GM12878 (cell line): ENCODE measurements around the gene SRPK2.

Source experiments
- ATF7 ChIP-seq: fragments of 450-650 bp; IDR thresholded peaks from 2 replicates; pipeline ENCODE4 v1.6.1; 2016; ENCODE audit warnings: low read depth, mild to moderate bottlenecking
- BRCA1 ChIP-seq: IDR thresholded peaks from 2 replicates; pipeline ENCODE4 v1.6.1; 2011; ENCODE audit warnings: low read depth, low read length, improper control_type of control experiment
- EP300 ChIP-seq, 2 experiments: fragments of 150-350 bp in 1 of 2; IDR thresholded peaks; 2 replicates each; pipeline ENCODE4 v1.6.1; 2011 to 2012; ENCODE audit warnings: low read depth in 2 of 2, low read length in 2 of 2, borderline replicate concordance in 1 of 2, improper control_type of control experiment in 1 of 2, inconsistent platforms in 1 of 2; ENCODE audit not compliant: control insufficient read depth in 1 of 2
- EZH2 ChIP-seq: IDR thresholded peaks from 2 replicates; pipeline ENCODE4 v1.6.1; 2012; ENCODE audit warnings: low read depth, mild to moderate bottlenecking, control low read depth, inconsistent platforms, low read length, borderline replicate concordance; ENCODE audit not compliant: control insufficient read depth
- MTA2 ChIP-seq: fragments of 450-650 bp; IDR thresholded peaks from 2 replicates; pipeline ENCODE4 v1.6.1; 2016; ENCODE audit warnings: low read depth, mild to moderate bottlenecking, moderate library complexity
- NBN ChIP-seq: fragments of 450-650 bp; IDR thresholded peaks from 2 replicates; pipeline ENCODE4 v1.6.1; 2016
- NRF1 ChIP-seq: conservative IDR thresholded peaks from 2 replicates; pipeline ENCODE4 v1.6.1; 2011; ENCODE audit warnings: mild to moderate bottlenecking, low read depth, low read length, improper control_type of control experiment
- SIX5 ChIP-seq: IDR thresholded peaks from 2 replicates; pipeline ENCODE4 v1.6.1; 2011; ENCODE audit warnings: mild to moderate bottlenecking, low read depth, low read length, moderate library complexity; ENCODE audit not compliant: severe bottlenecking
- SPI1 ChIP-seq: IDR thresholded peaks from 2 replicates; pipeline ENCODE4 v1.6.1; 2011; ENCODE audit warnings: low read depth, mild to moderate bottlenecking, low read length, moderate library complexity, borderline replicate concordance; ENCODE audit not compliant: insufficient read depth
- SRF ChIP-seq, 2 experiments: IDR thresholded peaks; 2 replicates each; pipeline ENCODE4 v1.6.1; 2011; ENCODE audit warnings: low read depth in 2 of 2, low read length in 2 of 2, mild to moderate bottlenecking in 1 of 2, moderate library complexity in 1 of 2
- TCF3 ChIP-seq: IDR thresholded peaks from 2 replicates; pipeline ENCODE4 v1.6.1; 2012; ENCODE audit warnings: low read depth, mild to moderate bottlenecking, low read length, borderline replicate concordance; ENCODE audit not compliant: insufficient read depth
- WRNIP1 ChIP-seq: IDR thresholded peaks from 2 replicates; pipeline ENCODE4 v1.6.1; 2011; ENCODE audit warnings: low read depth, low read length, improper control_type of control experiment, borderline replicate concordance
- TF ChIP-seq, protein P1 (sequence below), 3 experiments: IDR thresholded peaks in 2 of 3; conservative IDR thresholded peaks in 1 of 3; 2 replicates each; pipeline ENCODE4 v1.5.1; 2011; ENCODE audit warnings: low read depth in 3 of 3, low read length in 3 of 3, mild to moderate bottlenecking in 3 of 3, control low read depth in 2 of 3, moderate library complexity in 2 of 3, inconsistent platforms in 1 of 3, mixed read lengths in 1 of 3; ENCODE audit not compliant: control insufficient read depth in 2 of 3, insufficient read depth in 1 of 3; ENCODE audit errors: extremely low read depth in 1 of 3

DNA sequence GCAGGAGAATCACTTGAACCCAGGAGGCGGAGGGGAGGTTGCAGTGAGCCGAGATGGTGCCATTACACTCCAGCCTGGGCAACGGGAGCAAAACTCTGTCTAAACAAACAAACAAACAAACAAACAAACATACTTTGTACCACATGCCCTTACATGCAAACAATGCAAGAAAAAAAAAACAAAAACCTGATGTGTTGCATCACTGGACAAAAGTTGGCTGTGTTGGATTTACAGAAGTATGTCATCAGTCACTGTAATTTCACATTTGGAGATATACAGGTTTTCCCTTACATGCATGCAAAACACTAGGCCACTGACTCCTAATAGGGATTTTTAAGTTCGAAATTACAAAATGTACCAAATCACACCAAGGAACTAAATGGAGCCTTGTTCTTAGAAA lies 138.5 kb downstream of the SRPK2 start:
- no peak for TF ChIP-seq SPI1
- TF ChIP-seq TCF3 = no peak
- TF ChIP-seq SRF (IDR thresholded peaks at IDR 0.05; ENCODE audit: low read depth in 2 of 2, low read length in 2 of 2) = no peak
- TF ChIP-seq SIX5 = no peak
- TF ChIP-seq WRNIP1 = no peak
- TF ChIP-seq ATF7 = no peak
- no peak for TF ChIP-seq EZH2
- TF ChIP-seq, protein P1, sequence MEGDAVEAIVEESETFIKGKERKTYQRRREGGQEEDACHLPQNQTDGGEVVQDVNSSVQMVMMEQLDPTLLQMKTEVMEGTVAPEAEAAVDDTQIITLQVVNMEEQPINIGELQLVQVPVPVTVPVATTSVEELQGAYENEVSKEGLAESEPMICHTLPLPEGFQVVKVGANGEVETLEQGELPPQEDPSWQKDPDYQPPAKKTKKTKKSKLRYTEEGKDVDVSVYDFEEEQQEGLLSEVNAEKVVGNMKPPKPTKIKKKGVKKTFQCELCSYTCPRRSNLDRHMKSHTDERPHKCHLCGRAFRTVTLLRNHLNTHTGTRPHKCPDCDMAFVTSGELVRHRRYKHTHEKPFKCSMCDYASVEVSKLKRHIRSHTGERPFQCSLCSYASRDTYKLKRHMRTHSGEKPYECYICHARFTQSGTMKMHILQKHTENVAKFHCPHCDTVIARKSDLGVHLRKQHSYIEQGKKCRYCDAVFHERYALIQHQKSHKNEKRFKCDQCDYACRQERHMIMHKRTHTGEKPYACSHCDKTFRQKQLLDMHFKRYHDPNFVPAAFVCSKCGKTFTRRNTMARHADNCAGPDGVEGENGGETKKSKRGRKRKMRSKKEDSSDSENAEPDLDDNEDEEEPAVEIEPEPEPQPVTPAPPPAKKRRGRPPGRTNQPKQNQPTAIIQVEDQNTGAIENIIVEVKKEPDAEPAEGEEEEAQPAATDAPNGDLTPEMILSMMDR (IDR thresholded peaks at IDR 0.05 in 2 of 3, conservative IDR thresholded peaks at IDR 0.05 in 1 of 3; ENCODE audit: control insufficient read depth in 2 of 3, extremely low read depth in 1 of 3, insufficient read depth in 1 of 3, low read depth in 3 of 3, low read length in 3 of 3) = no peak
- no peak for TF ChIP-seq NRF1
- no peak for TF ChIP-seq NBN
- no peak for TF ChIP-seq EP300 (IDR thresholded peaks at IDR 0.05; ENCODE audit: borderline replicate concordance in 1 of 2, control insufficient read depth in 1 of 2, low read depth in 2 of 2, low read length in 2 of 2)
- no peak for TF ChIP-seq BRCA1
- TF ChIP-seq MTA2 = no peak
